Measurements from ENCODE around the gene MAFG. TPM values are rescaled to one million over a fixed set of nuclear protein-coding genes. Genes with fewer than 3 reads are reported as not detected.

Gene MAFG
- polyA plus RNA-seq, 3 donors, result 12.4 to 14.8 (median 13.8) TPM

DNA sequence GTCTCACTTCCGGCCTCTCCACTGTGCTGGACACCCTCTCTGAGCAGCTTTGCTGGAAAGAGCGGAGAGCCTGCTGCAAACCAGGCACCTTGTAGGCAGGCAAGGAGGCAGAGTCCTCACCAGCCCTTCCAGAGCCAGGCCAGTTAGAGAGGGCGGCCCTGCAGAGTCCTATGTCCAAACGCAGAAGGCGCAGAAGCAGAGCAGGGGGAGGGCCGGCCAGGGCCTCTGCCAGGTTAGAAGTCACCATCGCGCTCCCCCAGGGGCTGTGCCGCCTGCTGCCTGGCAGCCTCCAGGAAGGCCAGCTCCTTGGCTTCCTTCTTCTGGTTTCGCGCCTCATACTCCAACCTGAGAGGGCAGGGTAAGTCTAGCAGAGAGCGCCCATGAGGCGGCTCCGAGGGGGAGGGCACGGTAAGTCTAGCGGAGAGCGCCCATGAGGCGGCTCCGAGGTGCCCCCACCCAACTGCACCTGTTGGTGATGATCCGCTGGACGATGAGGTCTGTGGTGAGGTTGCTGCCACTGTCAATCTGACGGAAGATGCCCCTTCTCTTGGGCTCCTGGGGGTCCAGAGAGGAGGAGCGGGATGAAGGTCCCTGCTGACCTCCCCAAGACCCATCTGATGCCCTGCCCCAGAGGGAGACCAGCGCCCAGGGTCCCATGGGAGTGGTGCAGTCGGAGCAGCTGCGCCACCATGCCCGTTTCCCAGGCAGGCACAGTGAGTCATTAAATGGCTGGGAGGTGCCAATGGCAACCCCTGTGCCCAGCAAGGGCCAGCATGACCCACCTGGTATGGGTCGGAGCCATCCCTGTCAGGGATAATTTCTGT, 22.7 kb downstream of the MAFG start:
- no peak for DNase-seq (ENCODE audit: extremely low read depth in 1 of 11, low read depth in 9 of 11, low spot score in 4 of 11)

DNA sequence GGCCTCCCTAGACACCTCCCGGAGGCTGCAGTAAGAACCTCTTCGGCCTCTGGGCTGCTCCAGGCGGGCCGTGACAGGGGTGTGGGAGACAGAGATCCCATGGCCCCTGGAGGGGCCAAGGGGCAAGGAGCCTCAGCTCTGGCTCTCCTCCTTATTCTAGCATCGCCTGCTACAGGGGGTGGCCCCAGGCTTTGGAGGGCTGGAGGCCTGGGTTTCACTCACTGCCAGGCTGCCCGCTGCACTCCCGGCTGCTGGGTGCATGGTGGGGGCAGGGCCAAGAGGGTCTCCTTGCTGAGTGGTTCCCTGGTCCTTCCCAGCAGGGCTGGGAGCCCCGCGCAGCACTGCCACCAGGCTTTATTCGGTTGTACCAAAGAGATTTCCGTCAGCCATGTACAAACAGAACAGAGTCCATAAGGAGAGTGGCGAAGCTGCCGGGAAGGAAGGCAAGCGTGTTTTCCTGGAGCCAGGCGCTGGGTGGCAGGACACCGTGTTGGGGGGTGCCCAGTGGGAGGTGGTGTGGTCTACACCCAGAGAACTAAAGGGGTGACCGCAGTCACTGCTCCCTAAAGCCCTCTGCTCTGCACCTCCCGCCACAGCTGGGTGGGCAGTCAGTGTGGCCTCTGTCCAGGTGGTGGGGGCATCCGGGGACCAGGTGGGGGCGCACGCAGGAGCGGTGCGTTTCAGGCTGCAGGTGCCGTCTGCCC, 23.5 kb downstream of the MAFG start:
- DNase-seq (ENCODE audit: extremely low read depth in 1 of 11, low read depth in 9 of 11, low spot score in 4 of 11), result no peak

DNA sequence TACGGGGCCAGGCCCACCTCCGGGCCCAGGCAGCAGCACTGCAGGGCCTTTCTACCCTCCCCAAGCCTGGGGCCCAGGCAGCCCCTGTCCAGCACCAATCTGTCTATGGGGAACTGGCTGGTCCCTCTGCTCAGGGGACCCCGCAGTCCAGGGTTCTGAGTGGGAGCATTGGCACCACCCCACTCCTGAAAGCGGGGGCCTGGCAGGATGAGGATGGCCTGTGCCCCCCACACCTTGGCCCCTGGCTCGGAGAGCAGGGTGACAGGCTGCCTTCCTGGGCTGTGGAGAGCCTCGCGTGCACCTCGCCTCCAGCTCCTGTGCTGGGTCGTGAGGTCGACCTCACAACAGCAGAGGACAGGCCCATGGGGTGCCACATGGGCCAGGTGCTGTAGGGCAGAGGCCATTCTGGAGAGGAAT, 24.1 kb downstream of the MAFG start:
- no peak for DNase-seq (ENCODE audit: extremely low read depth in 1 of 11, low read depth in 9 of 11, low spot score in 4 of 11)

DNA sequence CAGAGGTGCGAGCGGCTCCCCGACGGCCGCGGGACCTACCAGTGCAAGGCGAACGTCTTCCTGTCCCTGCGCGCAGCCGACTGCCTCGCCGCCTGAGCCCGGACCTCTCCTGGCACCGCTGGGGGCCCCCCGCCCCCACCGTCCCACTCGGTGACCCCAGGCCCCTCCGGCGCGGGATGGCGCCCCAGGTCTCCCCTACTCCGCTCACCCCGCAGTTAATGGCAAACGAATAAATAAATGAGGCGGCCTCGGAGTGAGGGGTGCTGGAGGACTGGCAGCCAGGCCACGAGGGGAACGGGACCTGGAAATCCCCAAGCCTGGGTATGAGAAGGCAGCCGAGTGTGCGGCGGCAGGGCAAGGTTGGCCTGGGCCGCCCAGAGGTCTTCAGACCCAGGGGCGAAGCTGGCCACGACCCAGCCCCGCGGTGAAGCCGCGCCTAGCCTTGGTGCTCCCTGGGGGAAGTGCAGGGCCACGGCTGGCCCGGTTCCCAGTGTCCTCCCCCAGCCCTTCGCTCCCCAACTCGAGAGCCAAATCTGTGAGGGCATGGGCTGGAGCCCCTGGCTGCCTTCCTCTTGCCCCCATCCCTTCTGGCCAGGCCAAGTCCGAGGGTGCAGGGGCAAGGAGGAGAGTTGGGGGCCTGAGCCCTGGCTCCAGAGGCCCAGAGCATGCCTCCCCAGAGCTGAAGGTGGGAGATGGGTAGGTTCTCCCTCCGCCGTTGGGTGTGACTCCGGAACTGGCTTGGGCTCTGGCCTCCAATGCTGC, 24.7 kb downstream of the MAFG start:
- DNase-seq (ENCODE audit: extremely low read depth in 1 of 11, low read depth in 9 of 11, low spot score in 4 of 11), result no peak

DNA sequence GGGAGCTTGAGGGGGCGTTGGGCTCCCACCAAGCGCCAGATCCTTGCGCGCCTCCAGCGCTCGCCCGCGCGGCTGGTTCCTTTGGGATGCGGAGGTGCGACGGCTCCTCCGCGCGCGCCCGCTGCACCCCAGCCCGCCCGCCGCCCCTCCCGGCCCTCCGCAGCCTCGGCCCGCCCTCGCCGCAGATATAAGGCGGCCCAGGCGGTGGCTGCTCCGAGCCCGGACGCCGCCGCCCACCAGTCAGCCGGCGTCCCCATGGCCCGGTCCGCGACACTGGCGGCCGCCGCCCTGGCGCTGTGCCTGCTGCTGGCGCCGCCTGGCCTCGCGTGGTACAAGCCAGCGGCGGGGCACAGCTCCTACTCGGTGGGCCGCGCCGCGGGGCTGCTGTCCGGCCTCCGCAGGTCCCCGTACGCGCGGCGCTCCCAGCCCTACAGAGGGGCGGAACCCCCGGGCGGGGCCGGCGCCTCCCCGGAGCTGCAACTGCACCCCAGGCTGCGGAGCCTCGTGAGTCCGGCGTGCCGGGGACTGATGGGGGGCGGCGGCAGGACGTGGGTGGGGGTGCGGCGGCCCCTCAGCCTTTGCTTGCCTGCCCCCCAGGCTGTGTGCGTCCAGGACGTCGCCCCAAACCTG, 25.4 kb downstream of the MAFG start, which contains the start of gene NPB:
NPB (plus strand) TSS at position 216 of the 630 bp plus-strand sequence; CDS start at position 256, 40 bp downstream.
- no peak for DNase-seq (ENCODE audit: extremely low read depth in 1 of 11, low read depth in 9 of 11, low spot score in 4 of 11)

DNA sequence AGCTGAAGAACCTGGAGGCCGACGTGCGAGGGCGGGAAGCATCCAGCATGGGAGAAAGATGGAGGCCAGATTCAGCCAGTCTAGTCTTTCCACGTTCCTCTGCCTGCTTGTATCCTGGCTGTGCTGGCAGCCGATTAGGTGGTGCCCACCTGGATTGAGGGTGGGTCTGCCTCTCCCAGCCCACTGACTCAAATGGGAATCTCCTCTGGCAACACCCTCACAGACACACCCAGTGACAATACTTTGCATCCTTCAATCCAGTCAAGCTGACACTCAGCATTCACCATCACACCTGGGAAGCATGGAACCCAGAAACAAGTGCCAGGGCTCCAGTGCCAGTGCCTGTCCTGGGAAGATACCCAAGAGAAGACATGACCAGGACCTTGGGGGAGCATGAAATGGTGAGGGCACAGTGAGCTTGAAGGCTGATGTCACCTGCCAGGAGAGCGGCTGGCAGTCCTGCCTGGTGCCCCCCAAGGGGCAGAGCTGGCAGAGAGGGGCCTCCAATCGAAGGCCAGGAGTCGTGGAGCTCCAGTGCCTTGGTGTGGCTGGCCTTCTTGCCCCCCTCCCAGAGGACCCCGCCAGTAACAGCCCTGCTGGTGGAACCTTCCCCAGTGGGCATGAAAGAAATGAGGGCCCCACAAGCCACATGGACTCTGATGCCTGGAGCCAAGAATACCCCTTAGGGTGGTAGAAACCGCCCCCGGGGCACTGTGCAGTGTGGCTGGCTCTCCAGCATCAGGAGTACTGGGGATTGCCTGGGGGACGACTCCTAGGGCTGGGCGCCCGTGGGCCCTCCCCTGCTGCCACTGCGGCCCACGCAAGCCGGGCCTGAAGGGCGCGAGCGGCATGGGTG, 26.1 kb downstream of the MAFG start:
- DNase-seq (ENCODE audit: extremely low read depth in 1 of 11, low read depth in 9 of 11, low spot score in 4 of 11), result no peak

DNA sequence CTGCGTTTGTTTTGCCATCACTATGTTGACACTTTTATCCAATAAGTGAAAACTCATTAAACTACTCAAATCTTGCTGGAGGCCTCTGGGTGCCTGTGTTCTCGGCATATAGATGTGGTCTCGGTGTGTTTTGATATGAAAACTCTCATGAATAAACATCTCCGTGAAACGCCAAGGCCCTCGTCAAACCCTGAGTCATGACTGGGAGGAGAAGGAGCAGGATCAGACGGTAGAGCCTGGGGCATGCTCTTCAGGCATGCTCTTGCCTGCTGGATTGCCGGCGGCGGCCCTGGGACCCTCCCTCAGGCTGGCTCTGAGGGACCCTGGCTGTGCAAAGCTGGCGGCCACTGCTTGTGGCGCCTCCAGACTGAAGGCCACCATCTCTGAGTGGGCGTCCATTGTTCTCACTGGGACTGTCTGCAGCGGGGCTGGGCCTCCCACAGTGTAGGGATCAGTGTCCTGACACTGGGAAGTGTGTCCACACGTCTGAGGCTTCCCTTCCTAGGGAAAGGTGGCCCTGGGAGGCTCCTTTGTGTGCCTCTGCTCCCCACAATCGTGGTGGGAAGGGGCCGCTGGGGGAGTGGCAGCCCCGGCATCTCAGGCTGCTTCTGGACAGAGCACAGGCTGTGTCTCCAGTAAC, 27.2 kb downstream of the MAFG start:
- no peak for DNase-seq (ENCODE audit: extremely low read depth in 1 of 11, low read depth in 9 of 11, low spot score in 4 of 11)

DNA sequence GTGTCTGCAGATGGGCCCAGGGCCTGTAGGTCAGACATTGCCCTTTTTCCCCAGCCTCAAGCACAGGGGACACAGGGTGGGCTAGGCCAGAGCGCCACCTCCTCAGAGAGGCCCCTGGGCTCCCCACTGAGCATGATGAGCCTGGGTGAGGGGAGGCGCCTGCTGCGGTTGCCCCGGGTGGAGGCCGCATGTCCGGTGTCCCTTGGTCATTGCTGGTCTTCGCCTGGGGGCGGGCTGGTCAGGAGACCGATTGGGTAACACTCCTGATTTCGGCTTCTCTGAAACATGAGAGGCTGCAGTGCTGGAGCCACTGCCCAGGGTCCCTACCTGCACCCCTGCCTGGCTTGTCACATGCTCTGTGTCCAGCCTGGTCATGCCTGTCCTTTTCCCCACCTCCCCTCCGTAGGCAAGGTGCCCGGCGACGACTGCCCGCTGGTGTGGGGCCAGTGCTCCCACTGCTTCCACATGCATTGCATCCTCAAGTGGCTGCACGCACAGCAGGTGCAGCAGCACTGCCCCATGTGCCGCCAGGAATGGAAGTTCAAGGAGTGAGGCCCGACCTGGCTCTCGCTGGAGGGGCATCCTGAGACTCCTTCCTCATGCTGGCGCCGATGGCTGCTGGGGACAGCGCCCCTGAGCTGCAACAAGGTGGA, 27.9 kb downstream of the MAFG start:
- DNase-seq (ENCODE audit: extremely low read depth in 1 of 11, low read depth in 9 of 11, low spot score in 4 of 11), result no peak

DNA sequence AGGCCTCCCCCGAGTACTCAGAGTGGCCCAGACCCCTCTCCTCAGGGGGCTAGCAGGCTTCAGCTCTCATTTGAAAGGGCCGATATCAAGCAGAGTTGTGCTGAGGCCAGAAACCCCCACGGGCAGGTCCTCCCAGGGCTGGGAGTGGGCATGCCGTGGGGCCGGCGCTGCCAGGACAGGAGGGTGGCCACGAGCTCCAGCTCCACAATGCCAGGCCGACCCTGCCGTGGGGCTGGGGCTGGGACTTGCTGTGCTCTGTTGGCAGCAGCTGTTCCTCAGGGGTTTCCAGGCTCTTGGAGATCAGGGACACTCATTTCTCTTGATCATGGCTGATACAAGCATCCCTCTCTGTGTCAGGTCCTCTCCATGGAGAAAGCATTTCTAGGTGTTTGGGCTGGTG, 28.6 kb downstream of the MAFG start:
- no peak for DNase-seq (ENCODE audit: extremely low read depth in 1 of 11, low read depth in 9 of 11, low spot score in 4 of 11)

DNA sequence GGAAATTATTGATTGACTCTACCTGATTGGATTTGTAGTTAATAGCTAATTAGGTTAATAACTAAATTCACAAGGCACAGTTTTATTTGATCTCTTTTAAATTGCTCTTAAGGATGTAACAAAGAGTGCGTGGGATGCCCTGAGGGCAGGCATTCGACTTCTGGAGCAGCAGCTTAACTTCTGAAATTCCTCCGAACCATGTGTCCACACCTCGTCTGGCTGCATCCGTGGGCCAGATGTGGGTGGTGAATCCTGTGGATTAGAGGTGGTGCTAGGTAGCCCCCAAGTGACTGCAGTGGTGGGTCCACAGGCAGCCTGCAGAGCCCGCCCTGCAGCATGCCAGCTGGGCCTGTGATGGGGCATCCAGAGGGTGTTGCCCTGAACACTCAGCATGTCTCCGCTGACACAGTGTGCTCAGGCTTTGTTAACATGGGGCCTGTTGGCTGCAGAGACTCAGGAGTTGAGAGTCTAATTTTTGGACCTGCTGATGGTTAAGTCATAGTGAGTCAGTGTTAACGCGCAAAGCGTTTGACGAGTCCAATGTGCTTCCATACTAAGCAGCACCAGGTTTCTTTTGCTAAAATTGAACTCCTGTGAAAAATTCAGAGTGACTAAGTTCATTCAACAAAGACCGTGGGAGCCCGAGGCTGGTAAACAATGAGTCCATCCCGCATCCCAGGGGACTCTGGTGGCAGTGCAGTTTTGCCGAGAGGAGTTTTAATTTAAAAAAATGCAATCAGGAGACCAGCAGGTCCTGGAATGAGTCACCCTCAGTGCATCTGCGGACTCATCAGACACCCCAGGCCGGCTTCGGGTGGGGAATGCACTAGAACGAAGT, 29.3 kb downstream of the MAFG start:
- DNase-seq (ENCODE audit: extremely low read depth in 1 of 11, low read depth in 9 of 11, low spot score in 4 of 11), result no peak

DNA sequence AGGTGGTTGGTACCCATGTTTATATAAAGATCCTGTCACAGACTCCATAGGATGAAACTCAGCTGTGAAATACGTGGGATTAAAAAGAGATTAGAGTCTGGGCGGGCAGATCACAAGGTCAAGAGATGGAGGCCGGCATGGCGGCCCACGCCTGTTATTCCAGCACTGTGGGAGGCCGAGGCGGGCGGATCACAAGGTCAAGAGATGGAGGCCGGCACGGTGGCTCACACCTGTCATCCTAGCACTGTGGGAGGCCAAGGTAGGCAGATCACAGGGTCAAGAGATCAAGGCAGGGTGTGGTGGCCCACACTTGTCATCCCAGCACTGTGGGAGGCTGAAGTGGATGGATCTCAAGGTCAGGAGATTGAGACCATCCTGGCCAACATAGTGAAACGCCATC, 32.1 kb downstream of the MAFG start:
- DNase-seq (ENCODE audit: extremely low read depth in 1 of 11, low read depth in 9 of 11, low spot score in 4 of 11), result no peak

DNA sequence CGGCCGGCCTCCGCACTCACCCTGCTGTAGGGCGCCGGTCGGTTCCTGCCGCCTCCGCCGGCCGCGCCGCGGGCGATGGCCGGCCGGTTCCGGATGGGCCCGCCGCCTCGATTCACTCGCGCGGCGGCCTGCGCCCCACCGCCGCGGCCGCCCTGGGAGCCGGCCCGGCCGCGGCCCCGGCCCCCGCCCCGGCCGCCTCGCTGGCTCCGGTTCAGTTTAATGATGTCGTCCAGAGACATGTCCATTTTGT, 36.3 kb downstream of the MAFG start:
- DNase-seq (ENCODE audit: extremely low read depth in 1 of 11, low read depth in 9 of 11, low spot score in 4 of 11), result no peak

DNA sequence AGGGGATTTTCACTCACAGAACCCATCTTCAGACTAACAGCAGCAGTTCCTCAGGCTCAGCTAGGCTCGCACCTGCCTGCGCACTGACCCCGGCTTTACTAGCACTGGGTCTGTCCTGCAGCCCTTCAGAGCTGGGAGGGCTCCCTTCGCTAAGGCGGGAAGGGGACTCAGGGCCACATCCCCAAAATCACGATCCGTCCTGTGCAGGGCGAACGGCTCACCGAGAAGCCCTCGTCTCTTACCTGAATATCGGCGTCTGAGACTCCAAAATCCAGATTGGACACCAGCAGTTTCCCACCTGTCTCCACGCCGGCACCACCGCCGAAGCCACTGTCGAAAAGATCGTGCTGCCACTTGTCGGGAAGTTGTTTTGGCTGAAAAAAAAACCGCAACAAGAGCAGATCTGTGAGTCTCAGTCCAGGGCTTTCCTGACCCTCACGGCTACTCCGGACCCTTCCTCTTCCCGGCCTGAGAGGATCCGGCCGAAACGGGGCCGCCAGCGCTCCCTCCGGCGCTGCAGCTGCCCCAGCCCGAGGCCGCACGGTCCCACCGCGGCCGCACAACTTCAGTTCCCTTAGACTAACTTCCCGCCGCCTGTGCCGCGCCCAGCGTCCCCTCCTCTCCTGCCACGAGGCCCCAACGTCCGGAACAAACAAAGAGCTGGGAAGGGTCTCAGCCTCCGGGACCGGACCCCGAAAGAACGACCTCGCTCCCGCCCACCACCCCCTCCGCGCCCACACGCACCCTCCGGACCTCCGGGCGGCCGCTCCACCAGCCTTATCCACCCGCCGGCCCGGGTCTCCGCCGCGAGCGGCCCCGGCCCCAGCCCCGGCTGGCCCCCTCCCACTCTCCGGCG, 36.9 kb downstream of the MAFG start:
- DNase-seq (ENCODE audit: extremely low read depth in 1 of 11, low read depth in 9 of 11, low spot score in 4 of 11), result no peak

DNA sequence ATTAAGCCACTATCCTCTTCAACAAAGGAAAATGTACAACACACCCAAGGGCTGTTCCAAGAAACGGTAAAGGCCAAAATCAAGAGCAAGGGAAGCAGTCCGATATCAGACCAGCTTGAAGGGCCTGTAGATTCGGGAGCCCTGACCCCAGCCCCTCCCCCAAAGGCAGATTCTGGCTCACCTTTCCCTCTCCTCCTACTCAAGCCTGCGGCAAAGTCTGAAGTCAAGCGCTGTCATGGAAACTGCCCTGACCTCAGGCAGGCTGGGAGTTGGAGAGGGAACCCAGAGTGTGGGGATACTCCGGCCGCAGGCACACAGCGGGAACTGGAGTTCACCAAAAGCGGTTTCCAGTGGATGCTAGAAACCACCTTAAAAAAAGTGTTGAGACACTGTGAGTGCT, 37.9 kb downstream of the MAFG start:
- DNase-seq (ENCODE audit: extremely low read depth in 1 of 11, low read depth in 9 of 11, low spot score in 4 of 11), result no peak

DNA sequence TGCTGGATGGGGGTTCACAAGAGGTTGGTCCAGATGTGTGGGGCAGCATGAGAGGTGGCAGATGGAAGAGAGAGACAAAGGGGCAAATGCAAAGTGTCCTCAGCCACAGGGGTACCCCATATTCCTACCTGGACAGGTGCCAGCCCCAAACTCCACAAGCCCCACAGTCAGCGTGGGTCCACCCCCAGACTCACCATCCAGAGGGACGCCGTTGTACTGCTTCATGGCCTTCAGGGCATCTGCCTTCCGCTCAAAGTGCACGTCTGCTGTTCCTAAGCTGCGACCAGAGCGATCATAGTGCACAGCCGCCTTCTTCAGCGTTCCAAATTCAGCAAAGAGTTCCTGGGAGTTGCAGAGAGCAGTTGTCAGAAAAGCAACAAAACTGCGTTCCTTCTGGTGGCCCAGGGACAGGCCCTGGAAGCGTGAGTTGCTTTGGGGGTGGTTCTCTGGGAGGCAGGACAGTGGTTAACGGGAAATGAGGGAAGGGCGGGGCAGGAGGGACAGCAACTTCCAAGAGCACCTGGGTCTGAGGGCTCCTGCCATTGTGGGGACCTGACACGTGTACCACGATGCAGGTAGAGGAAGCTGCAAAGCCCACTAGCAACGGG, 38.4 kb downstream of the MAFG start:
- no peak for DNase-seq (ENCODE audit: extremely low read depth in 1 of 11, low read depth in 9 of 11, low spot score in 4 of 11)

All from renal cortex interstitium (tissue), 11 donors.